Astrocyte (in vitro differentiated cells and primary cell): ENCODE data around the gene ISCU. TPM values are rescaled to one million over a fixed set of nuclear protein-coding genes. Genes with fewer than 3 reads are reported as not detected.

Experiments used
- DNase-seq: peaks from one replicate; pipeline ENCODE4 v3.0.0-alpha.2; 2010; ENCODE audit warnings: low read depth
- FAIRE-seq: peaks from 2 replicates; lab custom pipeline; 2011; peaks lifted over from hg19 to GRCh38; lab: Jason Lieb, UNC
- H2AFZ ChIP-seq: 2 replicates; pipeline ENCODE4 v1.6.0; 2012; ENCODE audit warnings: low read depth, low read length, inconsistent platforms
- H3K27ac ChIP-seq: 2 replicates; pipeline ENCODE4 v1.5.1; 2011; ENCODE audit warnings: low read depth, low read length, inconsistent platforms
- H3K27me3 ChIP-seq: 2 replicates; pipeline ENCODE4 v1.6.0; 2011; ENCODE audit warnings: low read length, inconsistent platforms; ENCODE audit not compliant: insufficient read depth
- H3K36me3 ChIP-seq: 2 replicates; pipeline ENCODE4 v1.5.1; 2011; ENCODE audit warnings: low read length, inconsistent platforms; ENCODE audit not compliant: insufficient read depth
- H3K4me1 ChIP-seq: 2 replicates; pipeline ENCODE4 v1.5.1; 2011; ENCODE audit warnings: low read length, inconsistent platforms; ENCODE audit not compliant: insufficient read depth
- H3K4me2 ChIP-seq: 2 replicates; pipeline ENCODE4 v1.6.0; 2012; ENCODE audit warnings: low read length, inconsistent platforms
- H3K4me3 ChIP-seq: 2 replicates; pipeline ENCODE4 v1.5.1; 2011; ENCODE audit warnings: low read depth, mild to moderate bottlenecking, low read length, inconsistent platforms; ENCODE audit not compliant: insufficient read depth
- H3K79me2 ChIP-seq: 2 replicates; pipeline ENCODE4 v1.6.0; 2012; ENCODE audit warnings: mild to moderate bottlenecking, low read length, inconsistent platforms; ENCODE audit not compliant: insufficient read depth
- H3K9ac ChIP-seq: 2 replicates; pipeline ENCODE4 v1.6.0; 2012; ENCODE audit warnings: mild to moderate bottlenecking, low read length, inconsistent platforms
- H3K9me3 ChIP-seq: 2 replicates; pipeline ENCODE4 v1.5.1; 2012; ENCODE audit warnings: low read depth, mild to moderate bottlenecking, low read length, inconsistent platforms; ENCODE audit not compliant: insufficient read depth
- H4K20me1 ChIP-seq: 2 replicates; pipeline ENCODE4 v1.6.0; 2012; ENCODE audit warnings: low read length, inconsistent platforms; ENCODE audit not compliant: insufficient read depth
- H3K27ac Mint-ChIP-seq: one replicate; pipeline ENCODE4 v1.8.0; 2021; ENCODE audit warnings: mild to moderate bottlenecking, mixed read lengths; ENCODE audit not compliant: unreplicated experiment
- H3K27me3 Mint-ChIP-seq: one replicate; pipeline ENCODE4 v1.8.0; 2021; ENCODE audit warnings: low read depth, mixed read lengths; ENCODE audit not compliant: unreplicated experiment
- H3K36me3 Mint-ChIP-seq: one replicate; pipeline ENCODE4 v1.8.0; 2021; ENCODE audit warnings: low read depth, mixed read lengths; ENCODE audit not compliant: unreplicated experiment
- H3K4me1 Mint-ChIP-seq: one replicate; pipeline ENCODE4 v1.8.0; 2021; ENCODE audit warnings: low read depth, mixed read lengths; ENCODE audit not compliant: unreplicated experiment
- H3K4me3 Mint-ChIP-seq: one replicate; pipeline ENCODE4 v1.8.0; 2021; ENCODE audit warnings: mild to moderate bottlenecking, moderate library complexity, mixed read lengths; ENCODE audit not compliant: unreplicated experiment
- H3K9me3 Mint-ChIP-seq: one replicate; pipeline ENCODE4 v1.8.0; 2021; ENCODE audit warnings: mild to moderate bottlenecking, mixed read lengths; ENCODE audit not compliant: unreplicated experiment
- CTCF ChIP-seq: IDR thresholded peaks from 2 replicates; pipeline ENCODE4 v1.5.1; 2011; ENCODE audit warnings: low read depth, mild to moderate bottlenecking, inconsistent platforms, low read length, moderate library complexity; ENCODE audit not compliant: insufficient read depth
- EZH2 ChIP-seq: IDR thresholded peaks from 2 replicates; pipeline ENCODE4 v1.6.1; 2012; ENCODE audit warnings: mild to moderate bottlenecking, low read length, inconsistent platforms; ENCODE audit not compliant: insufficient read depth
- total RNA-seq: library from RNA; stranded (reverse); gene quantifications from 2 replicates; pipeline ENCODE4 v1.2.1, GENCODE V29; 2021

The ISCU gene
- total RNA-seq, 1 donor from 2014 or later: 124 TPM

DNA sequence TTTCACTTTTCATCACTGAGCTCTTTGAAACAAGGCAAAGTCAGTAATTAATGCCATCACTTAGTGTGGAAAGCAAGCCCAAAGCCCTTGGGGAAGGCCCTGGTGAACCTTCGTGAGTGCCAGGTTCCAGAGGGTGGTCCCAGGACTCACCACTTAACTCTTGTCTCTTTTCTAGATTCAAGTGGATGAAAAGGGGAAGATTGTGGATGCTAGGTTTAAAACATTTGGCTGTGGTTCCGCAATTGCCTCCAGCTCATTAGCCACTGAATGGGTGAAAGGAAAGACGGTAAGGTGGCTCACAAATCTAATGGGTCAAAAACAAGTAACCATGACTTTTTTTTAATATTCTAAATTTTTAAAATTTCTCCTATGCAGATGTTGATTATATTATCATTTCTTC lies 2.8 kb downstream of the ISCU start:
- Mint-ChIP-seq H3K9me3 (no peaks in the 10 kb centered on the region), H3K4me1 (peaks cover 25% of the 10 kb centered on the region), H3K36me3 (peaks cover 3% of the 10 kb centered on the region), H3K27ac (no peak overlapping the region), H3K27me3 (no peaks in the 10 kb centered on the region), H3K4me3 (no peak overlapping the region)
- H3K9me3 ChIP-seq: no peaks in the 10 kb centered on the region
- peak overlapping the region; percentile 7 for H3K9ac ChIP-seq
- FAIRE-seq (no peak), DNase-seq (no peak)
- H4K20me1 ChIP-seq: peaks cover 14% of the 10 kb centered on the region
- H3K27ac ChIP-seq: no peak overlapping the region
- H3K79me2 ChIP-seq: peaks cover 29% of the 10 kb centered on the region
- no peak overlapping the region for H3K4me2 ChIP-seq
- TF ChIP-seq EZH2 (no peak), CTCF (no peak)
- peaks cover 45% of the 10 kb centered on the region for H3K36me3 ChIP-seq
- H3K4me3 ChIP-seq: no peak overlapping the region
- no peaks in the 10 kb centered on the region for H3K27me3 ChIP-seq
- H3K4me1 ChIP-seq: peaks cover 22% of the 10 kb centered on the region
- no peak overlapping the region for H2AFZ ChIP-seq

- Histone ChIP-seq H3K4me2 (no peak overlapping the region), H3K36me3 (peaks cover 45% of the 10 kb centered on the region), H3K79me2 (peaks cover 21% of the 10 kb centered on the region), H2AFZ (no peak overlapping the region), H3K4me1 (peaks cover 21% of the 10 kb centered on the region), H3K4me3 (no peak overlapping the region), H3K27ac (no peak overlapping the region), H3K9me3 (no peaks in the 10 kb centered on the region), H3K27me3 (no peaks in the 10 kb centered on the region), H4K20me1 (peaks cover 9% of the 10 kb centered on the region), H3K9ac (no peak overlapping the region)
- Mint-ChIP-seq H3K4me3 (no peak overlapping the region), H3K9me3 (no peaks in the 10 kb centered on the region), H3K27me3 (no peaks in the 10 kb centered on the region), H3K27ac (peak overlapping the region; percentile 18), H3K36me3 (peaks cover 3% of the 10 kb centered on the region), H3K4me1 (peaks cover 25% of the 10 kb centered on the region)
- TF ChIP-seq CTCF: no peak
- TF ChIP-seq EZH2: no peak
- FAIRE-seq (no peak), DNase-seq (peak; percentile 54)
Observed at GRCh38 chr12:108565976-108566375, 3.6 kb downstream of the ISCU start.

GRCh38 chr12:108566452-108566851 lies 4.1 kb downstream of the ISCU start:
- Histone ChIP-seq H3K36me3 (peaks cover 45% of the 10 kb centered on the region), H3K9me3 (no peaks in the 10 kb centered on the region), H3K4me3 (no peak overlapping the region), H2AFZ (no peak overlapping the region), H3K79me2 (peaks cover 20% of the 10 kb centered on the region), H3K4me1 (peaks cover 21% of the 10 kb centered on the region), H3K4me2 (no peak overlapping the region), H4K20me1 (peaks cover 9% of the 10 kb centered on the region), H3K27ac (no peak overlapping the region), H3K27me3 (no peaks in the 10 kb centered on the region), H3K9ac (no peak overlapping the region)
- Mint-ChIP-seq H3K4me1 (peaks cover 25% of the 10 kb centered on the region), H3K4me3 (no peak overlapping the region), H3K36me3 (peaks cover 3% of the 10 kb centered on the region), H3K27ac (peak overlapping the region; percentile 18), H3K27me3 (no peaks in the 10 kb centered on the region), H3K9me3 (no peaks in the 10 kb centered on the region)
- FAIRE-seq (no peak), DNase-seq (no peak)
- TF ChIP-seq CTCF: no peak
- no peak for TF ChIP-seq EZH2
